Immature natural killer cell (primary cell): ENCODE results near the gene MUC16. TPM values are rescaled to one million over a fixed set of nuclear protein-coding genes. Genes with fewer than 3 reads are reported as not detected.
"Not testable (repeated sequence)": the region's sequence is repeated elsewhere in the genome, so short reads cannot be mapped to it uniquely, and the experiment has no call there.

Experiments
- DNase-seq, 3 donors: peaks; one replicate each; pipeline ENCODE4 v3.0.0; 2022; ENCODE audit warnings: mixed read lengths in 1 of 3
- H3K27ac Mint-ChIP-seq, 6 donors: one replicate each; pipeline ENCODE4 v1.8.0; 2020; ENCODE audit warnings: mixed read lengths in 6 of 6, mild to moderate bottlenecking in 5 of 6, inconsistent platforms in 4 of 6, moderate library complexity in 3 of 6
- H3K27me3 Mint-ChIP-seq, 3 donors: one replicate each; pipeline ENCODE4 v1.8.0; 2020 to 2021; ENCODE audit warnings: low read depth in 3 of 3, mild to moderate bottlenecking in 3 of 3, mixed read lengths in 3 of 3, moderate library complexity in 3 of 3, inconsistent platforms in 1 of 3
- H3K36me3 Mint-ChIP-seq, 3 donors: one replicate each; pipeline ENCODE4 v1.8.0; 2020; ENCODE audit warnings: mixed read lengths in 3 of 3, inconsistent platforms in 2 of 3, mild to moderate bottlenecking in 2 of 3
- H3K4me1 Mint-ChIP-seq, 2 donors: one replicate each; pipeline ENCODE4 v1.8.0; 2020; ENCODE audit warnings: inconsistent platforms in 2 of 2, mild to moderate bottlenecking in 2 of 2, mixed read lengths in 2 of 2, moderate library complexity in 1 of 2
- H3K4me3 Mint-ChIP-seq, 5 donors: one replicate each; pipeline ENCODE4 v1.8.0; 2020; ENCODE audit warnings: mild to moderate bottlenecking in 5 of 5, mixed read lengths in 5 of 5, inconsistent platforms in 3 of 5, moderate library complexity in 3 of 5
- H3K9me3 Mint-ChIP-seq, 6 donors: one replicate each; pipeline ENCODE4 v1.8.0; 2020; ENCODE audit warnings: mild to moderate bottlenecking in 6 of 6, mixed read lengths in 6 of 6, inconsistent platforms in 4 of 6, moderate library complexity in 3 of 6
- polyA plus RNA-seq, 3 donors: library from polyadenylated mRNA; unstranded; fragments of 300-500 nt; fragmentation: Illumina TruSeq; gene quantifications; one replicate each; pipeline ENCODE4 v1.2.3, GENCODE V29; 2021

MUC16 gene
- polyA plus RNA-seq: not detected

GRCh38 chr19:9009935-9010651, at the start of gene MUC16:
TSS of gene MUC16 (minus strand) at chr19:9010409.
- Mint-ChIP-seq H3K27ac (no peak within 1 kb of the TSS), H3K36me3 (no peaks in the 10 kb centered on the region), H3K9me3 (peaks cover 0 to 1% (median 0%) of the 10 kb centered on the region in 6 donors), H3K4me3 (no peak within 1 kb of the TSS), H3K27me3 (peaks cover 4 to 6% (median 5%) of the 10 kb centered on the region in 3 donors), H3K4me1 (no peaks in the 10 kb centered on the region)
- no peak for DNase-seq

GRCh38 chr19:9058905-9059667, 48.9 kb upstream of the MUC16 start:
- Mint-ChIP-seq H3K4me3 (no peak overlapping the region), H3K9me3 (no peaks in the 10 kb centered on the region), H3K4me1 (no peaks in the 10 kb centered on the region), H3K27ac (no peak overlapping the region), H3K36me3 (no peaks in the 10 kb centered on the region), H3K27me3 (peaks cover 0 to 6% (median 2%) of the 10 kb centered on the region in 3 donors)
- DNase-seq: no peak

GRCh38 chr19:9057505-9058258, 47.5 kb upstream of the MUC16 start:
- H3K27ac Mint-ChIP-seq: no peak overlapping the region
- no peaks in the 10 kb centered on the region for H3K4me1 Mint-ChIP-seq
- no peak overlapping the region for H3K4me3 Mint-ChIP-seq
- no peaks in the 10 kb centered on the region for H3K36me3 Mint-ChIP-seq
- H3K27me3 Mint-ChIP-seq: peaks cover 0 to 6% (median 2%) of the 10 kb centered on the region in 3 donors
- no peak for DNase-seq
- no peaks in the 10 kb centered on the region for H3K9me3 Mint-ChIP-seq

- not testable (repeated sequence) for H3K27me3 Mint-ChIP-seq, H3K36me3 Mint-ChIP-seq, DNase-seq, H3K9me3 Mint-ChIP-seq, H3K4me3 Mint-ChIP-seq, H3K4me1 Mint-ChIP-seq, H3K27ac Mint-ChIP-seq
Measured at GRCh38 chr19:9056131-9056530, 45.9 kb upstream of the MUC16 start.

- H3K4me1 Mint-ChIP-seq: no peaks in the 10 kb centered on the region
- no peak overlapping the region for H3K27ac Mint-ChIP-seq
- H3K27me3 Mint-ChIP-seq: peaks cover 1 to 6% (median 3%) of the 10 kb centered on the region in 3 donors
- H3K4me3 Mint-ChIP-seq: no peak overlapping the region
- no peaks in the 10 kb centered on the region for H3K9me3 Mint-ChIP-seq
- no peaks in the 10 kb centered on the region for H3K36me3 Mint-ChIP-seq
- no peak for DNase-seq
Measured at GRCh38 chr19:9054765-9055164, 44.6 kb upstream of the MUC16 start.

GRCh38 chr19:9054207-9054606, 44.0 kb upstream of the MUC16 start:
- Mint-ChIP-seq H3K27me3 (peaks cover 1 to 6% (median 3%) of the 10 kb centered on the region in 3 donors), H3K9me3 (no peaks in the 10 kb centered on the region), H3K27ac (no peak overlapping the region), H3K4me1 (no peaks in the 10 kb centered on the region), H3K4me3 (no peak overlapping the region), H3K36me3 (no peaks in the 10 kb centered on the region)
- no peak for DNase-seq

- H3K4me3 Mint-ChIP-seq, H3K27me3 Mint-ChIP-seq, H3K9me3 Mint-ChIP-seq, H3K27ac Mint-ChIP-seq, H3K36me3 Mint-ChIP-seq, H3K4me1 Mint-ChIP-seq, DNase-seq: not testable (repeated sequence)
Measured at GRCh38 chr19:9053674-9054073, 43.5 kb upstream of the MUC16 start.

GRCh38 chr19:9052894-9053293, 42.7 kb upstream of the MUC16 start:
- H3K36me3 Mint-ChIP-seq: no peaks in the 10 kb centered on the region
- peaks cover 1 to 3% (median 2%) of the 10 kb centered on the region in 3 donors for H3K27me3 Mint-ChIP-seq
- H3K4me3 Mint-ChIP-seq: no peak overlapping the region
- no peak for DNase-seq
- H3K4me1 Mint-ChIP-seq: no peaks in the 10 kb centered on the region
- no peaks in the 10 kb centered on the region for H3K9me3 Mint-ChIP-seq
- H3K27ac Mint-ChIP-seq: no peak overlapping the region

GRCh38 chr19:9046694-9047093, 36.5 kb upstream of the MUC16 start:
- Mint-ChIP-seq H3K4me1 (no peaks in the 10 kb centered on the region), H3K27ac (no peak overlapping the region), H3K9me3 (no peaks in the 10 kb centered on the region), H3K36me3 (no peaks in the 10 kb centered on the region), H3K27me3 (peaks cover 2 to 11% (median 6%) of the 10 kb centered on the region in 3 donors), H3K4me3 (no peak overlapping the region)
- DNase-seq: no peak

- Mint-ChIP-seq H3K27ac (no peak overlapping the region), H3K36me3 (no peaks in the 10 kb centered on the region), H3K4me3 (no peak overlapping the region), H3K9me3 (no peaks in the 10 kb centered on the region), H3K4me1 (no peaks in the 10 kb centered on the region), H3K27me3 (peaks cover 2 to 10% (median 7%) of the 10 kb centered on the region in 3 donors)
- no peak for DNase-seq
Measured at GRCh38 chr19:9044449-9044848, 34.2 kb upstream of the MUC16 start.

GRCh38 chr19:9043524-9043923, 33.3 kb upstream of the MUC16 start:
- no peak for DNase-seq
- Mint-ChIP-seq H3K27me3 (peaks cover 2 to 10% (median 7%) of the 10 kb centered on the region in 3 donors), H3K36me3 (no peaks in the 10 kb centered on the region), H3K27ac (no peak overlapping the region), H3K4me1 (no peaks in the 10 kb centered on the region), H3K4me3 (no peak overlapping the region), H3K9me3 (no peaks in the 10 kb centered on the region)

- H3K4me3 Mint-ChIP-seq: no peak overlapping the region
- H3K27ac Mint-ChIP-seq: no peak overlapping the region
- peaks cover 2 to 13% (median 9%) of the 10 kb centered on the region in 3 donors for H3K27me3 Mint-ChIP-seq
- no peaks in the 10 kb centered on the region for H3K36me3 Mint-ChIP-seq
- DNase-seq: no peak
- H3K9me3 Mint-ChIP-seq: no peaks in the 10 kb centered on the region
- H3K4me1 Mint-ChIP-seq: no peaks in the 10 kb centered on the region
Measured at GRCh38 chr19:9041023-9041422, 30.8 kb upstream of the MUC16 start.

GRCh38 chr19:9040131-9040530, 29.9 kb upstream of the MUC16 start:
- Mint-ChIP-seq H3K27ac (no peak overlapping the region), H3K27me3 (peaks cover 2 to 17% (median 14%) of the 10 kb centered on the region in 3 donors), H3K36me3 (no peaks in the 10 kb centered on the region), H3K4me3 (no peak overlapping the region), H3K4me1 (no peaks in the 10 kb centered on the region), H3K9me3 (no peaks in the 10 kb centered on the region)
- DNase-seq: no peak

GRCh38 chr19:9039728-9040127, 29.5 kb upstream of the MUC16 start:
- Mint-ChIP-seq H3K4me3 (no peak overlapping the region), H3K4me1 (no peaks in the 10 kb centered on the region), H3K9me3 (no peaks in the 10 kb centered on the region), H3K27ac (no peak overlapping the region), H3K27me3 (peaks cover 2 to 16% (median 15%) of the 10 kb centered on the region in 3 donors), H3K36me3 (no peaks in the 10 kb centered on the region)
- DNase-seq: no peak
